ENCODE measurements around the gene BANF2.
A peak's percentile ranks its signal among the peaks of the same experiment; 100 is the strongest.
"Not testable (repeated sequence)": the region's sequence is repeated elsewhere in the genome, so short reads cannot be mapped to it uniquely, and the experiment has no call there.

The BANF2 gene

GRCh38 chr20:17699931-17700351 lies at the start of gene BANF2:
Gene BANF2 (plus strand): TSS chr20:17699966. CDS start chr20:17725026, 25,060 bp downstream.
- no peak for DNase-seq (ENCODE audit: low spot score)

- no peak for DNase-seq (ENCODE audit: low spot score)
Measured at GRCh38 chr20:17650301-17651128, 49.3 kb upstream of the BANF2 start.

GRCh38 chr20:17651129-17651759 lies 48.5 kb upstream of the BANF2 start:
- peak; percentile 76 for DNase-seq (ENCODE audit: low spot score)

DNA sequence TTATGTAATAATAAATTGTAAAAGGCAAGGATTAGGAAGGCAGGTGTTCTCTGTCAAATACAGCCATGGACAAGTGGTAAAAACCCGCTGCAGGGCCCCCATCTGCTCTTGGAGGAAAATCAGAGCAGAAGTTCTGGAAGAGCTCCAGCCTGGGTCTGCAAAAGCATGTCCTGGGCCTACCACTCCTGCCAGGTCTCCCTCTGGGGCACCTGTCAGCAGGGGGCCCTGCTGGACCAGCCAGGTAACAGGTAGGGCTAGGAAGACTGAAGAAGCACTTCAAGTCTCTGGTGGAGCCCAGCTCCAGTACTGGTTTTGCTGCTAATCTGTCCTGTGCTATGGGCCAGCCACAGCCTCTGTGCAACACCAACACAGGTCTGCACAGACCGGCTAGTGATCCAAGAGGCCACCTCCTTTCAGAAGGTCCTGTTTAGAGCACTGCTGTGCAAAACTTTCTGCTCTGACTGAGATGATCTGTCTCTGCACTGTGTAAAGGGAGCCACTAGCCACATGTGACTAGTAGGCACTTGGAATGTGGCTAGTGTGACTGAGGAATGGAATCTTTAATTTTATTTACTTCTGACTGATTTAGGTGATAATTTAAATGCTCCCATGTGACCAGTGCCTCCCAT lies 47.9 kb upstream of the BANF2 start:
- DNase-seq (ENCODE audit: low spot score), result no peak

DNA sequence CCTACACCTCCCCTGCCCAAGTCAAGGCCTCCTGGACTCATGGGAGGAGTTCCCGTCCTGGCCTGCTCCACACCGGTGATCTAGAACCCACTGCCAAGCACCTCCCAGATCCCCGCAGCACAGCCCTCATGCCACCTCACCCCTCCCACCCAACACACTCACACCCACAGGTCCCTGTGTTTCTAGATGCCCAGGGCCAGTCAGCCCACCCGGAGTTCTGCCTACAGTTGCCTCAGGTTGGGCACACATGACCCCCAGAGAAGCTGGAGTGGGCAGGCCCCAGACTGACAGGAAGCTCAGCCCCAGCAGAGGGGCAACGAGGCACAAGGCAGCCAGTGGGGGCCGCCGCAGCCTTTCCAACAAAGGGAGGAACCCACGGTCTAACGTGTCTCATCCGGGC lies 47.4 kb upstream of the BANF2 start:
- no peak for DNase-seq (ENCODE audit: low spot score)

- DNase-seq (ENCODE audit: low spot score), result no peak
Measured at GRCh38 chr20:17653835-17654648, 45.7 kb upstream of the BANF2 start.

DNA sequence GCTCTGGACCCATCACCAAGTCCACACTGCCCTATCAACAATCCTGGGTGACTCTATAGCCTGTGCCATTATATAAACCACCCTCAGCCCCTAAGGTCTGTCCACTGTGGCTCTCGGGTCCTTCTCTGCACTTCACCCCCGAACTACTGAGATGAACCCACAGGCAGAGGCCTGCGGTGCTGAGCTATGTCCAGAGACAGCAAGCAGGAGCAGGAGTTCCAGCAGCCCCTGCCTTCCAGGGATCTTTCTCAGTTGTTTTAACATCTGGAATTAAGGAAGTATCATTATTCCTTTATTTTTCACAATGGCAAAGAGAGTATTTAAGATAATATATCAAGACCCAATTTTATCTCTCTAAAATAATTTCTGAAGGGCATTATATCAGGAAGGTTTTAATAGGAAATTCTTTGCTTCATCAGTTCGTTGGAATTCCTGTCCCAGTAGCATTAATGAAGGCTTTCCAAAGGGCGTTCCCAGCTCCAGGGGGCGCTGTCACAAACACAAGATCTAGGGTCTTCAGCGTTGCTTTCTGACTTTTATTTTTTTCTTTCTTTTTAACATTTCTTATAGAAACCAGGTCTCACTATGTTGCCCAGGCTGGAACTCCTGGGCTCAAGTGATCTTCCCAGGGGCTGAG lies 45.0 kb upstream of the BANF2 start:
- peak; percentile 70 for DNase-seq (ENCODE audit: low spot score)

- DNase-seq (ENCODE audit: low spot score), result peak; percentile 66
Measured at GRCh38 chr20:17655286-17655651, 44.5 kb upstream of the BANF2 start.

GRCh38 chr20:17655865-17656479 lies 43.8 kb upstream of the BANF2 start:
- DNase-seq (ENCODE audit: low spot score), result peak; percentile 64

DNA sequence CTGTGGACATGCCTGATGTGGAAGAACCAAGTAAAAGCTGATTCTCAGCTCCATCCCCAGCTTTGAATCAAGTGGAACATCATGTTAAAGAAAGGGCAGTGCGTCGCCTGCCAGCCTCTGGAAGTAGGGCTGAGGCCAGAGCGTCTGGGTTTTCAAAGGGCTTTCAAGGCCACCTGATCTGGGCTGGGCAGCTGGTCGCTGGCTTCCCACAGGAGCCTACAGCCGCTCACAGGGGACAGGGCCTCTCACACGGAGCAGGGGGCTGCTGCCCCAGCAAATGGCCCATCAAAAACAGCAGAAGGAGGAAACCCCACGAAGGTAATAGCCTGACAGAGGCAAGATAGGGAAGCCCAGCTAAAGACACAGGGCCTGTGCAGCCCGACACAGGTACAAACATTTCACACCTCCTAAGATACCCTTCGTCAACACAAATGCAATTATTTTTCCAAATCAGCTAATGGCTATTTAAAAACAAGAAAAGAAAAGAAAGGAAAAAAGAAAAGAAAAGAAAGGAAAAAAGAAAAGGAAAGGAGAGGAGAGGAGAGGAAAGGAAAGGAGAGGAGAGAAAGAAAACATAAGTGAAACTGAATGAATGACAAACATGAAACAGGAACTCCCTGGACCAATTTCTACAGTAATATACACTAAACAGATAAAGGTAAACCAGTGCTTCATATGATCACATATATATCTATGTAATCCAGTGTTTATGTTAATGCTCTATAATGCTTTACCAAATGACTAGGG lies 42.5 kb upstream of the BANF2 start:
- DNase-seq (ENCODE audit: low spot score), result no peak

- no peak for DNase-seq (ENCODE audit: low spot score)
Measured at GRCh38 chr20:17657898-17658647, 41.7 kb upstream of the BANF2 start.

DNA sequence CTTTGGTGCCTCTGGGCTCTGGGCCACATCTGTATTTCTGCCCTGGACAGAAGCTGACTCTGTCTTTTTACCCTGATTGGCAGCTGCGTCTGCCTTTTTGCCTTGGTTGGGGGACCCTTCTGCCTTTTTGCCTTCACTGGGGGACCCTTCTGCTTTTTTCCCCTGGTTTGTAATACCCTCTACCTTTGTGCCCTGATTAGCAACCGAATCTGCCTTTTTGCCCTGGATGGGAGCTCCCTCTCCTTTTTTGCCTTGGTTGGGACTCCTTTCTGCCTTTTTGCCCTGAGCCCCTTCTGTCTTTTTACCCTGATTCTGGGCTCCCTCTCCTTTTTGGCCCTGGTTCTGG lies 41.1 kb upstream of the BANF2 start:
- no peak for DNase-seq (ENCODE audit: low spot score)

- not testable (repeated sequence) for DNase-seq (ENCODE audit: low spot score)
Measured at GRCh38 chr20:17659344-17659743, 40.4 kb upstream of the BANF2 start.

DNA sequence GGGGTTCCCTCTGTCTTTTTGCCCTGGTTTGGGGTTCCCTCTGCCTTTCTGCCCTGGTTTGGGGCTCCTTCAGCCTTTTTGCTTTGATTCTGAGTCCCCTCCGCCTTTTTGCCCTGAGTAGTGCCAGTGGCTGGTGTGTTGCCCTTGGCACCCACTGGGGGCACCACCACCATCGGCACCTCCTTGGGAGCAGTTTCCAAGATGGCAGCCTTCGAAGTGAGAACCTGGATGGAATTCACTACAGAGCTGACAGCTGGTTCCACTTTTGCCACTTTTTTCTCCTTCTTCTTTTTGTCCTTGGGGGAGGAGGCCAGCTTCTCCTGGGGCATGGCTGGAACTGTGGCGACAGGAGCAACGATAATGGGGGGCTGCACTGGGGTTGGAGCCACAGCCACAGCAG lies 40.0 kb upstream of the BANF2 start:
- no peak for DNase-seq (ENCODE audit: low spot score)

GRCh38 chr20:17660667-17661066 lies 39.1 kb upstream of the BANF2 start:
- no peak for DNase-seq (ENCODE audit: low spot score)

DNA sequence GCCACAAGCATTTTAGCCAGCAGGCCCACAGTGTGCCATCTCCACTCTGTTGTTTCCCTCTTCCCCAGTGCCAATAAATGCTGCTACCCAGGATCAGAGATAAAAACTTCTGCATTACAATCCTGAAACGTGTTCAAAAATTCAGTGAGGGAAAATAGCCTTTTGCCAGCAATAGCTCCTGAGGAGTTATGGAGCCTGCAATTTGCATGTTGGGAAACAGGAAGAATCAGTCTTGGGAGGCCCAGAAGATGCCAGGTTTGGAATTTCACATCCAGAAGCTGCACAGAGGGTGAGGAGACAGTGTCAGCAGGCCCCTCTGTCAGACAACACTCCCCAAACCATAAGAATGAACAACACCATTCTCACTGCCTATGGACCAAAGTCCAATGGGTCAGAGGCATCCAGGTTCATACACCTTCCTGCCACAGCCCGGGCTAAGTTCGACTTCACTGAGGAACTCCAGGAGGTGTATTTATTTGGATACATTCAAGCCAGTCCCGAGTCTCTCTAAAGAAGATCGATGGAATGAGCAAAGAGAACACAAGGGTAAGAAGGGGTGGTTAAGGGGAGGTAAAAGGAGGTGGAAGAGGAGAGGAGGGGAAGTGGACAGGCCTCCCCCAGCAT lies 38.5 kb upstream of the BANF2 start:
- peak; percentile 63 for DNase-seq (ENCODE audit: low spot score)

GRCh38 chr20:17662333-17663039 lies 37.3 kb upstream of the BANF2 start:
- peak; percentile 76 for DNase-seq (ENCODE audit: low spot score)

GRCh38 chr20:17663040-17663399 lies 36.7 kb upstream of the BANF2 start:
- no peak for DNase-seq (ENCODE audit: low spot score)

GRCh38 chr20:17663486-17663885 lies 36.3 kb upstream of the BANF2 start:
- DNase-seq (ENCODE audit: low spot score), result no peak
